Measurements from ENCODE around the gene ANKRD33B. TPM values are rescaled to one million over a fixed set of nuclear protein-coding genes. Genes with fewer than 3 reads are reported as not detected.
"Not testable (repeated sequence)": the region's sequence is repeated elsewhere in the genome, so short reads cannot be mapped to it uniquely, and the experiment has no call there.

ANKRD33B gene
- total RNA-seq, 1 experiment from 2014 or later, result 14.9 TPM

GRCh38 chr5:10572451-10572850 lies 8.6 kb downstream of the ANKRD33B start:
- Histone ChIP-seq H3K4me3 (ENCODE audit: low read length) (no peak overlapping the region), H4K20me1 (ENCODE audit: low read length) (peaks cover 17% of the 10 kb centered on the region; the same call in 1 of the 2 replicates), H2AFZ (ENCODE audit: low read length) (no peak overlapping the region), H3K4me1 (ENCODE audit: insufficient read depth, low read length) (no peaks in the 10 kb centered on the region), H3K9me2 (replicated peaks; ENCODE audit: low read length) (no peaks in the 10 kb centered on the region), H3K4me2 (ENCODE audit: low read length) (no peak overlapping the region), H3K9me3 (ENCODE audit: low read length) (no peaks in the 10 kb centered on the region), H3K36me3 (ENCODE audit: low read depth, low read length) (no peaks in the 10 kb centered on the region), H3F3A (ENCODE audit: low read length, unreplicated experiment) (no peaks in the 10 kb centered on the region), H3K9ac (ENCODE audit: low read length) (no peak overlapping the region), H3K79me2 (ENCODE audit: low read length) (peaks cover 31% of the 10 kb centered on the region), H3K27ac (ENCODE audit: low read length) (no peak overlapping the region), H3K27me3 (ENCODE audit: low read length) (no peaks in the 10 kb centered on the region)
- DNase-seq, result no peak
- CTCF ChIA-PET, result no interaction called here
- intact Hi-C loops (cut with micrococcal nuclease), result no loop called here
- ATAC-seq, result no peak
- no TSS peak for BruUV-seq (replicated peaks)
- POLR2A ChIA-PET (ENCODE audit: unreplicated experiment), result no interaction called here
- TF ChIP-seq EZH2 (IDR thresholded peaks at IDR 0.05; ENCODE audit: low read length, unreplicated experiment) (no peak), CTCF (conservative IDR thresholded peaks at IDR 0.05; ENCODE audit: low read depth, low read length) (no peak), EZH2phosphoT487 (IDR thresholded peaks at IDR 0.05; ENCODE audit: borderline replicate concordance, low read length) (no peak)

- no peak for TF ChIP-seq EZH2 (IDR thresholded peaks at IDR 0.05; ENCODE audit: low read length, unreplicated experiment)
- no peak for TF ChIP-seq EZH2phosphoT487 (IDR thresholded peaks at IDR 0.05; ENCODE audit: borderline replicate concordance, low read length)
- no peak for TF ChIP-seq CTCF (conservative IDR thresholded peaks at IDR 0.05; ENCODE audit: low read depth, low read length)
- H3F3A ChIP-seq (ENCODE audit: low read length, unreplicated experiment), result no peaks in the 10 kb centered on the region
- no peaks in the 10 kb centered on the region for H3K9me3 ChIP-seq (ENCODE audit: low read length)
- ChIA-PET POLR2A (ENCODE audit: unreplicated experiment) (no interaction called here), CTCF (interaction anchor here (0.7 kb wide), 1 partner anchor 12 kb away, joined by 3 read pairs; no protein-coding TSS in a partner anchor)
- no peaks in the 10 kb centered on the region for H3K9me2 ChIP-seq (replicated peaks; ENCODE audit: low read length)
- no peak overlapping the region for H2AFZ ChIP-seq (ENCODE audit: low read length)
- no peak overlapping the region for H3K4me2 ChIP-seq (ENCODE audit: low read length)
- peaks cover 11% of the 10 kb centered on the region; the same call in 1 of the 2 replicates for H4K20me1 ChIP-seq (ENCODE audit: low read length)
- no peak for ATAC-seq
- BruUV-seq (replicated peaks), result no TSS peak
- intact Hi-C loops (cut with micrococcal nuclease), result no loop called here
- H3K4me1 ChIP-seq (ENCODE audit: insufficient read depth, low read length), result no peaks in the 10 kb centered on the region
- H3K36me3 ChIP-seq (ENCODE audit: low read depth, low read length), result no peaks in the 10 kb centered on the region
- H3K27ac ChIP-seq (ENCODE audit: low read length), result no peak overlapping the region
- DNase-seq, result no peak
- no peak overlapping the region for H3K9ac ChIP-seq (ENCODE audit: low read length)
- H3K79me2 ChIP-seq (ENCODE audit: low read length), result peaks cover 19% of the 10 kb centered on the region
- no peaks in the 10 kb centered on the region for H3K27me3 ChIP-seq (ENCODE audit: low read length)
- no peak overlapping the region for H3K4me3 ChIP-seq (ENCODE audit: low read length)
These were observed 9.7 kb downstream of the ANKRD33B start for GRCh38 chr5:10573487-10574145.

- BruUV-seq (replicated peaks); H3K27ac ChIP-seq (ENCODE audit: low read length); POLR2A ChIA-PET (ENCODE audit: unreplicated experiment); intact Hi-C loops (cut with micrococcal nuclease); H2AFZ ChIP-seq (ENCODE audit: low read length); H3K9me2 ChIP-seq (replicated peaks; ENCODE audit: low read length); H3K27me3 ChIP-seq (ENCODE audit: low read length); H3K4me3 ChIP-seq (ENCODE audit: low read length); H3K9ac ChIP-seq (ENCODE audit: low read length); H3K36me3 ChIP-seq (ENCODE audit: low read depth, low read length); ATAC-seq; DNase-seq; H3K9me3 ChIP-seq (ENCODE audit: low read length); H3K4me1 ChIP-seq (ENCODE audit: insufficient read depth, low read length); H3K4me2 ChIP-seq (ENCODE audit: low read length); CTCF ChIA-PET; H3F3A ChIP-seq (ENCODE audit: low read length, unreplicated experiment): not testable (repeated sequence)
- H4K20me1 ChIP-seq (ENCODE audit: low read length), result peaks cover 11% of the 10 kb centered on the region; the same call in 1 of the 2 replicates
- peaks cover 11% of the 10 kb centered on the region for H3K79me2 ChIP-seq (ENCODE audit: low read length)
These were observed 11.0 kb downstream of the ANKRD33B start for GRCh38 chr5:10574879-10575278.

Measured in PC-3 (cell line).